Caco-2 (cell line): Measurements from ENCODE around the gene PSMA3. TPM values are rescaled to one million over a fixed set of nuclear protein-coding genes. Genes with fewer than 3 reads are reported as not detected.

Experiments used
- Bru-seq: library from RNA; stranded (reverse); fragments of 400-500 nt; gene quantifications from one replicate; lab custom pipeline; 2021; lab: Mats Ljungman, UMichigan
- BruChase-seq, 2 experiments: library from RNA; stranded (reverse); fragments of 400-500 nt; gene quantifications; one replicate each; lab custom pipeline; 2021; lab: Mats Ljungman, UMichigan
- BruUV-seq: library from RNA; stranded (reverse); fragments of 400-500 nt; replicated peaks from 2 replicates; lab custom pipeline; 2021; lab: Mats Ljungman, UMichigan
- CTCF ChIA-PET: fragments of 300-600 bp; sonication (Branson Sonifier 250); formaldehyde crosslinking; loops from one replicate; lab custom pipeline; 2022; ENCODE audit warnings: antibody characterized with exemption; lab: Charles Lee
- POLR2A ChIA-PET: fragments of 300-600 bp; sonication (Branson Sonifier 250); formaldehyde crosslinking; loops from one replicate; lab custom pipeline; 2022; ENCODE audit warnings: antibody characterized with exemption; lab: Charles Lee
- DNase-seq, 2 experiments: peaks; one replicate each; pipeline versions ENCODE4 v3.0.0 to v3.0.0-alpha.2; 2020 to 2022
- H3K27me3 ChIP-seq: replicated peaks from 2 replicates; pipeline ENCODE4 v1.6.0; 2011; ENCODE audit warnings: low read length; ENCODE audit not compliant: control insufficient read depth, insufficient read depth
- H3K36me3 ChIP-seq: 2 replicates; pipeline ENCODE4 v1.5.1; 2011; ENCODE audit warnings: low read length; ENCODE audit not compliant: control insufficient read depth, insufficient read depth
- H3K4me1 ChIP-seq: fragments of 250-450 bp; sonication (Bioruptor Pico); 2 replicates; pipeline ENCODE4 v1.5.1; 2020; ENCODE audit warnings: mild to moderate bottlenecking
- H3K4me3 ChIP-seq: 2 replicates; pipeline ENCODE4 v1.5.1; 2011; ENCODE audit warnings: low read depth, mild to moderate bottlenecking, control low read depth, low read length
- H3K9me3 ChIP-seq: fragments of 250-450 bp; sonication (Bioruptor Pico); 2 replicates; pipeline ENCODE4 v1.5.1; 2020; ENCODE audit warnings: mild to moderate bottlenecking, moderate library complexity
- H3K27ac Mint-ChIP-seq: one replicate; pipeline ENCODE4 v1.8.0; 2022; ENCODE audit warnings: mixed read lengths; ENCODE audit not compliant: unreplicated experiment
- H3K27me3 Mint-ChIP-seq: one replicate; pipeline ENCODE4 v1.8.0; 2022; ENCODE audit warnings: mixed read lengths; ENCODE audit not compliant: insufficient read depth, unreplicated experiment
- H3K36me3 Mint-ChIP-seq: one replicate; pipeline ENCODE4 v1.8.0; 2022; ENCODE audit warnings: mild to moderate bottlenecking, mixed read lengths; ENCODE audit not compliant: insufficient read depth, unreplicated experiment
- H3K4me1 Mint-ChIP-seq: one replicate; pipeline ENCODE4 v1.8.0; 2022; ENCODE audit warnings: low read depth, mixed read lengths; ENCODE audit not compliant: unreplicated experiment
- H3K4me3 Mint-ChIP-seq: one replicate; pipeline ENCODE4 v1.8.0; 2022; ENCODE audit warnings: mild to moderate bottlenecking, moderate library complexity, mixed read lengths; ENCODE audit not compliant: unreplicated experiment
- H3K9me3 Mint-ChIP-seq: one replicate; pipeline ENCODE4 v1.8.0; 2022; ENCODE audit warnings: mixed read lengths; ENCODE audit not compliant: unreplicated experiment
- intact Hi-C: fragments of 100-400 bp; cut with micrococcal nuclease; formaldehyde crosslinking; loops from one replicate; pipeline ENCODE4 v1.10.0; 2022; ENCODE audit not compliant: unreplicated experiment
- long read RNA-seq: library from polyadenylated mRNA; stranded (forward); transcript quantifications from one replicate; pipeline ENCODE4 v2.0.0, GENCODE V29; 2022
- total RNA-seq: library from RNA; stranded (reverse); gene quantifications from 2 replicates; pipeline ENCODE4 v1.2.3, GENCODE V29; 2022
- TF ChIP-seq, protein P1 (sequence below), 2 experiments: fragments of 200-600 bp in 1 of 2; IDR thresholded peaks; 1 replicate in 1 of 2; 2 replicates in 1 of 2; pipeline versions ENCODE4 v1.5.1 to v1.8.0; 2011 to 2022; ENCODE audit warnings: antibody characterized with exemption in 1 of 2, control low read depth in 1 of 2, inconsistent platforms in 1 of 2, low read depth in 1 of 2, low read length in 1 of 2, mild to moderate bottlenecking in 1 of 2, moderate library complexity in 1 of 2; ENCODE audit not compliant: insufficient read depth in 1 of 2, severe bottlenecking in 1 of 2, unreplicated experiment in 1 of 2

PSMA3 gene
- total RNA-seq (334 and 352 TPM in 2 replicates), Bru-seq, nascent RNA (percentile 93 among the genes with signal in this experiment), BruChase-seq, experiment 1, labeled RNA remaining after a 2-hour chase (percentile 87 among the genes with signal in this experiment), BruChase-seq, experiment 2, labeled RNA remaining after a 6-hour chase (percentile 92 among the genes with signal in this experiment)
- long read RNA-seq, transcript PSMA3-201 (11 exons, 970 nt): major isoform, 330 of 492 reads
- long read RNA-seq, partial matches to known transcripts: 8 of 492 reads
- long read RNA-seq, other reads (novel, unspliced or antisense): 151 of 492 reads

DNA sequence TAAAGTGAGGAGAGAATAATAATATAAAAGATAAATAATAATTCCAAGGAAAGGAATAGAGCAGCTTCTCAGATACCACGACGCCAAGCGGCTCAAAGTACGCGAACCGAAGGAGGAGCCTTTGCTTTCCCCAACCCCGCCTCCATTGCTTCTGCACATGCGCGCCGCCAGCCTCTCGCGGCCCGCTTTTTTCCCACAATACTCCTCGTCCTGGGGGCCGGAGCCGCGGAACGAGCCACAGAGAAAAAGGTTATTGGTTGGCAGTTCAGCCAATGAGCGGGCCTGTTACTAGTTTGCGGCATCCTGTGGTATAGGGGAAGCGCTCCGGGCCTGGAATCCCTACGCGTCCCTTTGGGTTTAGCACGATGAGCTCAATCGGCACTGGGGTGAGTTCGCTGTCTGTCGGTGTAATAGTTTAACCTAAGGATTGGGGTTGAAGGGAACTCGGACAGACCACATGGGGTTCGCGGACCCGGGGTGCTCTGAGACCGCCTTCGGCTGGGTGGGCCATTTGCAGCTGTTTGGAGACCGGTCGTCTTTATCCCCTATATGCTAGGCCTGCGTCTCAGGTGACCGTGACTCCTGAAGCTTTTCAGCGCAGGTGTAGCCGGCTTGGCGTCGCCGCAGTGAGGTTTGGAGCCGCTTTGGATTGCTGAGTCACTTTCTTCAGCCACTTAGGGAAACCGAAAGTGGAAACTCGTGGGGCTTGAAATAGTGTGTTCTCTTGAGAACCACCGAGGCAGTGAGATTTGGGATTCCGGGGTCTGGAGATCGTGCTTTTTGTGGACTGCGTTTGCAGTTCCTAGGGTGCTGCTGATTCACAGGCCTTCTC is at the start of gene PSMA3:
TSS of gene PSMA3 (plus strand) at position 288 of the 832 bp plus-strand sequence. CDS start at position 366, 78 bp downstream.
- no peaks in the 10 kb centered on the region for H3K9me3 ChIP-seq
- Mint-ChIP-seq H3K4me3 (peak within 1 kb of the TSS; percentile 96), H3K4me1 (peaks cover 9% of the 10 kb centered on the region), H3K36me3 (peaks cover 39% of the 10 kb centered on the region), H3K27me3 (no peaks in the 10 kb centered on the region), H3K27ac (peak within 1 kb of the TSS; percentile 99), H3K9me3 (no peaks in the 10 kb centered on the region)
- TF ChIP-seq, protein P1, sequence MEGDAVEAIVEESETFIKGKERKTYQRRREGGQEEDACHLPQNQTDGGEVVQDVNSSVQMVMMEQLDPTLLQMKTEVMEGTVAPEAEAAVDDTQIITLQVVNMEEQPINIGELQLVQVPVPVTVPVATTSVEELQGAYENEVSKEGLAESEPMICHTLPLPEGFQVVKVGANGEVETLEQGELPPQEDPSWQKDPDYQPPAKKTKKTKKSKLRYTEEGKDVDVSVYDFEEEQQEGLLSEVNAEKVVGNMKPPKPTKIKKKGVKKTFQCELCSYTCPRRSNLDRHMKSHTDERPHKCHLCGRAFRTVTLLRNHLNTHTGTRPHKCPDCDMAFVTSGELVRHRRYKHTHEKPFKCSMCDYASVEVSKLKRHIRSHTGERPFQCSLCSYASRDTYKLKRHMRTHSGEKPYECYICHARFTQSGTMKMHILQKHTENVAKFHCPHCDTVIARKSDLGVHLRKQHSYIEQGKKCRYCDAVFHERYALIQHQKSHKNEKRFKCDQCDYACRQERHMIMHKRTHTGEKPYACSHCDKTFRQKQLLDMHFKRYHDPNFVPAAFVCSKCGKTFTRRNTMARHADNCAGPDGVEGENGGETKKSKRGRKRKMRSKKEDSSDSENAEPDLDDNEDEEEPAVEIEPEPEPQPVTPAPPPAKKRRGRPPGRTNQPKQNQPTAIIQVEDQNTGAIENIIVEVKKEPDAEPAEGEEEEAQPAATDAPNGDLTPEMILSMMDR (IDR thresholded peaks at IDR 0.05; ENCODE audit: insufficient read depth in 1 of 2, low read depth in 1 of 2, low read length in 1 of 2, severe bottlenecking in 1 of 2, unreplicated experiment in 1 of 2): no peak
- peak within 1 kb of the TSS; percentile 96 for H3K4me3 ChIP-seq
- POLR2A ChIA-PET: interaction anchor here (0.6 to 1.7 kb wide), 10 partner anchors 10 to 134 kb away, joined by 3 to 27 read pairs (median 6); partner anchors contain the start of genes ACTR10 and ARID4A
- CTCF ChIA-PET: interaction anchor here (0.6 to 1.3 kb wide), 4 partner anchors 28 to 113 kb away, joined by 3 to 7 read pairs (median 4); partner anchors contain the start of gene ARID4A
- BruUV-seq: TSS peak; percentile 73
- H3K27me3 ChIP-seq: no peaks in the 10 kb centered on the region
- intact Hi-C loops: loop anchor here (1.0 to 5.0 kb wide), 4 partner anchors 42 to 137 kb away; partner anchors contain the start of genes ACTR10 and ARID4A
- H3K36me3 ChIP-seq: no peaks in the 10 kb centered on the region
- peak; percentile 97 to 98 for DNase-seq
- H3K4me1 ChIP-seq: peaks cover 21% of the 10 kb centered on the region; the same call in 1 of the 2 replicates

DNA sequence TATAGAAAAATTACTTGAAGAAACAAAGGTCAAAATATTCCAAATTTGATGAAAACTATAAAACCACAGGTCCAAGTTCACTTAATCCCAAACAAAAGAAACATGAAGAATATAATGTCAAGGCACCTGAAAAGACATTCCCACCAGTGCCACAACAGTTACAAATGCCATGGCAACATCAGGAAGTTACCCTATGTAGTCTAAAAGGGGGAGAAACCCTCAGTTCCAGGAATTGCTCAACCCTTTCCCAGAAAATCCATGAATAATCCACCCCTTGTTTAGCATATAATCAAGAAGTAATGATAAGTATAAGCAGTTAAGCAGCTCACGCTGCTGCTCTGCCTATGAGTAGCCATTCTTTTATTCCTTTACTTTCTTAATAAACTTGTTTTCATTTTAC is 48.4 kb upstream of the PSMA3 start:
- no peaks in the 10 kb centered on the region for H3K27me3 Mint-ChIP-seq
- no TSS peak for BruUV-seq
- no peaks in the 10 kb centered on the region for H3K36me3 Mint-ChIP-seq
- ChIA-PET POLR2A (no interaction called here), CTCF (no interaction called here)
- intact Hi-C loops: no loop called here
- no peaks in the 10 kb centered on the region for H3K9me3 Mint-ChIP-seq
- no peaks in the 10 kb centered on the region for H3K9me3 ChIP-seq
- TF ChIP-seq, protein P1 (IDR thresholded peaks at IDR 0.05; ENCODE audit: insufficient read depth in 1 of 2, low read depth in 1 of 2, low read length in 1 of 2, severe bottlenecking in 1 of 2, unreplicated experiment in 1 of 2): no peak
- H3K4me3 Mint-ChIP-seq: no peak overlapping the region
- H3K36me3 ChIP-seq: no peaks in the 10 kb centered on the region
- peaks cover 8% of the 10 kb centered on the region; the same call in 1 of the 2 replicates for H3K4me1 ChIP-seq
- H3K27ac Mint-ChIP-seq: no peak overlapping the region
- no peaks in the 10 kb centered on the region for H3K27me3 ChIP-seq
- DNase-seq: no peak
- no peak overlapping the region for H3K4me3 ChIP-seq
- H3K4me1 Mint-ChIP-seq: peaks cover 8% of the 10 kb centered on the region

DNA sequence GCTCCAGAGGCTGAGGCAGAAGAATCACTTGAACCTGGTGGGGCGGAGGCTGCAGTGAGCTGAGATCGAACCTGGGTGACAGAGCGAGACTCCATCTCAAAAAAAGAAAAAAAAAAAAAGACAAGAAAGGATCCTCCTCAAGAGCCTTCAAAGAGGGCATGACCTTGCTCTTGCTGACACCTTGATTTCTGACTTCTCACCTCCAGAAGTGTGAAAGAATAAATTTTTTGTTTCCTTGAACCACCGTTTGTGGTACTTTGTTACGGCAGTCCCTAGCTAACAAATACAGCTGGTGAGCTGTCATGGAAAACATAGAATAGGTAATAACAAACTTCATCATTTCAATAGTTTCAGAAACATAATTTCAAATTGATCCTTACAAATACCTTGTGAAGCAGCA is 46.6 kb upstream of the PSMA3 start:
- no peaks in the 10 kb centered on the region for H3K4me1 ChIP-seq
- H3K27me3 ChIP-seq: no peaks in the 10 kb centered on the region
- Mint-ChIP-seq H3K4me1 (peaks cover 12% of the 10 kb centered on the region), H3K27me3 (no peaks in the 10 kb centered on the region), H3K9me3 (no peaks in the 10 kb centered on the region), H3K36me3 (no peaks in the 10 kb centered on the region), H3K4me3 (no peak overlapping the region), H3K27ac (no peak overlapping the region)
- H3K4me3 ChIP-seq: no peak overlapping the region
- no peaks in the 10 kb centered on the region for H3K9me3 ChIP-seq
- TF ChIP-seq, protein P1 (IDR thresholded peaks at IDR 0.05; ENCODE audit: insufficient read depth in 1 of 2, low read depth in 1 of 2, low read length in 1 of 2, severe bottlenecking in 1 of 2, unreplicated experiment in 1 of 2): no peak
- intact Hi-C loops: no loop called here
- ChIA-PET CTCF (no interaction called here), POLR2A (interaction anchor here (0.6 kb wide), 1 partner anchor 198 kb away, joined by 3 read pairs; no protein-coding TSS in a partner anchor)
- H3K36me3 ChIP-seq: no peaks in the 10 kb centered on the region
- no TSS peak for BruUV-seq
- DNase-seq: no peak
